Thyroid gland (tissue), 4 donors: ENCODE measurements around the gene PHAX.

Experiments used
- POLR2A ChIP-seq, 2 donors: fragments of 450-650 bp; IDR thresholded peaks; one replicate each; pipeline ENCODE4 v1.6.1; 2017; ENCODE audit warnings: antibody characterized with exemption in 2 of 2, mild to moderate bottlenecking in 2 of 2, moderate library complexity in 1 of 2
- TF ChIP-seq, protein P1 (sequence below), 6 experiments: fragments of 200-600 bp in 3 of 6; fragments of 450-650 bp in 3 of 6; sonication (generic) in 3 of 6; IDR thresholded peaks; one replicate each; pipeline ENCODE4 v1.5.1; 2016 to 2019; ENCODE audit warnings: antibody characterized with exemption in 6 of 6, mild to moderate bottlenecking in 2 of 6, inconsistent platforms in 1 of 6, moderate library complexity in 1 of 6

DNA sequence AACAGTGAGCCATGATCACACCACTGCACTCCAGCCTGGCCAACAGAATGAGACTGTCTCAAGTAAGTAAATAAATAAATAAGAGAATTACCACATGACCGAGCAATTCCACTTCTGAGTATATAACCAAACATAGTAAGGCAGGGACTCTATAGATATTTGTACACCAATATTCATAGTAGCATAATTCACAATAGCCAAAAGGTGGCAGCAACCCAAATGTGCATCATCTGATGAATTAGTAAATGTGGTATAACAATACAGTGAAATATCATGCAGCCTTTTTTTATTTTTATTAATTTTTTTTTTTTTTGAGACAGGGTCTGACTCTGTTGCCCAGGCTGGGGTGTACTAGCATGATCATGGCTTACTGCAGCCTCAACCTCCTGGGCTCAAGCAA is 38.8 kb upstream of the PHAX start:
- TF ChIP-seq, protein P1, sequence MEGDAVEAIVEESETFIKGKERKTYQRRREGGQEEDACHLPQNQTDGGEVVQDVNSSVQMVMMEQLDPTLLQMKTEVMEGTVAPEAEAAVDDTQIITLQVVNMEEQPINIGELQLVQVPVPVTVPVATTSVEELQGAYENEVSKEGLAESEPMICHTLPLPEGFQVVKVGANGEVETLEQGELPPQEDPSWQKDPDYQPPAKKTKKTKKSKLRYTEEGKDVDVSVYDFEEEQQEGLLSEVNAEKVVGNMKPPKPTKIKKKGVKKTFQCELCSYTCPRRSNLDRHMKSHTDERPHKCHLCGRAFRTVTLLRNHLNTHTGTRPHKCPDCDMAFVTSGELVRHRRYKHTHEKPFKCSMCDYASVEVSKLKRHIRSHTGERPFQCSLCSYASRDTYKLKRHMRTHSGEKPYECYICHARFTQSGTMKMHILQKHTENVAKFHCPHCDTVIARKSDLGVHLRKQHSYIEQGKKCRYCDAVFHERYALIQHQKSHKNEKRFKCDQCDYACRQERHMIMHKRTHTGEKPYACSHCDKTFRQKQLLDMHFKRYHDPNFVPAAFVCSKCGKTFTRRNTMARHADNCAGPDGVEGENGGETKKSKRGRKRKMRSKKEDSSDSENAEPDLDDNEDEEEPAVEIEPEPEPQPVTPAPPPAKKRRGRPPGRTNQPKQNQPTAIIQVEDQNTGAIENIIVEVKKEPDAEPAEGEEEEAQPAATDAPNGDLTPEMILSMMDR (IDR thresholded peaks at IDR 0.05): no peak
- no peak for TF ChIP-seq POLR2A (IDR thresholded peaks at IDR 0.05)
